Trophoblast cell (in vitro differentiated cells and primary cell): ENCODE results near the gene VASH1.
"Not testable (repeated sequence)": the region's sequence is repeated elsewhere in the genome, so short reads cannot be mapped to it uniquely, and the experiment has no call there.

Source experiments
- DNase-seq, 2 donors: peaks; one replicate each; pipeline ENCODE4 v3.0.0-alpha.2; 2016
- H2AFZ ChIP-seq: 2 replicates; pipeline ENCODE4 v1.6.1; 2013; ENCODE audit warnings: low read length, moderate library complexity, mild to moderate bottlenecking; ENCODE audit not compliant: insufficient read depth, poor library complexity
- H2AK5ac ChIP-seq: 2 replicates; pipeline ENCODE4 v1.6.1; 2013; ENCODE audit warnings: mild to moderate bottlenecking, low read length
- H2BK120ac ChIP-seq: 2 replicates; pipeline ENCODE4 v1.6.1; 2013; ENCODE audit warnings: low read length, mild to moderate bottlenecking, moderate library complexity; ENCODE audit not compliant: insufficient read depth, poor library complexity
- H2BK12ac ChIP-seq: 2 replicates; pipeline ENCODE4 v1.6.1; 2013; ENCODE audit warnings: mild to moderate bottlenecking, low read length, moderate library complexity
- H2BK5ac ChIP-seq: 2 replicates; pipeline ENCODE4 v1.6.1; 2013; ENCODE audit warnings: low read length, low read depth, moderate library complexity, mild to moderate bottlenecking; ENCODE audit not compliant: poor library complexity
- H3K14ac ChIP-seq: 2 replicates; pipeline ENCODE4 v1.6.1; 2013; ENCODE audit warnings: mild to moderate bottlenecking, low read length
- H3K18ac ChIP-seq: 2 replicates; pipeline ENCODE4 v1.6.1; 2013; ENCODE audit warnings: mild to moderate bottlenecking, low read length
- H3K23ac ChIP-seq: 2 replicates; pipeline ENCODE4 v1.6.1; 2013; ENCODE audit warnings: low read length
- H3K27ac ChIP-seq: 2 replicates; pipeline ENCODE4 v1.5.1; 2013; ENCODE audit warnings: low read depth, mild to moderate bottlenecking, inconsistent platforms, low read length, moderate library complexity
- H3K27me3 ChIP-seq: 2 replicates; pipeline ENCODE4 v1.6.1; 2013; ENCODE audit warnings: inconsistent platforms, mild to moderate bottlenecking, low read length, moderate library complexity; ENCODE audit not compliant: insufficient read depth
- H3K36me3 ChIP-seq, 2 experiments: 1 replicate in 1 of 2; 2 replicates in 1 of 2; pipeline ENCODE4 v1.6.1; 2013; ENCODE audit warnings: low read length in 2 of 2, mild to moderate bottlenecking in 2 of 2, moderate library complexity in 1 of 2; ENCODE audit not compliant: insufficient read depth in 2 of 2, control insufficient read depth in 1 of 2
- H3K4ac ChIP-seq: 2 replicates; pipeline ENCODE4 v1.6.1; 2013; ENCODE audit warnings: low read depth, mild to moderate bottlenecking, low read length, moderate library complexity
- H3K4me1 ChIP-seq, 2 experiments: 1 replicate in 1 of 2; 2 replicates in 1 of 2; pipeline ENCODE4 v1.6.1; 2013; ENCODE audit warnings: low read length in 2 of 2, mild to moderate bottlenecking in 2 of 2, moderate library complexity in 1 of 2; ENCODE audit not compliant: insufficient read depth in 2 of 2, control insufficient read depth in 1 of 2
- H3K4me2 ChIP-seq: 2 replicates; pipeline ENCODE4 v1.6.1; 2013; ENCODE audit warnings: inconsistent platforms, mild to moderate bottlenecking, low read length, moderate library complexity
- H3K4me3 ChIP-seq: 2 replicates; pipeline ENCODE4 v1.5.1; 2013; ENCODE audit warnings: mild to moderate bottlenecking, low read depth, low read length, inconsistent platforms
- H3K79me1 ChIP-seq: one replicate; pipeline ENCODE4 v1.6.1; 2013; ENCODE audit warnings: low read length
- H3K79me2 ChIP-seq: 2 replicates; pipeline ENCODE4 v1.6.1; 2013; ENCODE audit warnings: low read length, mild to moderate bottlenecking; ENCODE audit not compliant: control insufficient read depth, insufficient read depth, poor library complexity
- H3K9ac ChIP-seq: 2 replicates; pipeline ENCODE4 v1.6.1; 2013; ENCODE audit warnings: mild to moderate bottlenecking, low read length
- H3K9me3 ChIP-seq: 2 replicates; pipeline ENCODE4 v1.6.1; 2013; ENCODE audit warnings: low read depth, mild to moderate bottlenecking, control low read depth, inconsistent platforms, low read length; ENCODE audit not compliant: insufficient read depth
- H4K12ac ChIP-seq: 2 replicates; pipeline ENCODE4 v1.6.1; 2013; ENCODE audit warnings: low read depth, mild to moderate bottlenecking, low read length, moderate library complexity
- H4K8ac ChIP-seq: 2 replicates; pipeline ENCODE4 v1.6.1; 2013; ENCODE audit warnings: low read depth, mild to moderate bottlenecking, low read length, moderate library complexity
- H4K91ac ChIP-seq: one replicate; pipeline ENCODE4 v1.6.1; 2013; ENCODE audit warnings: low read depth, mild to moderate bottlenecking, low read length, moderate library complexity
- WGBS: extraction: QIAGEN DNeasy Blood & Tissue Kit; methylation state at CpG from one replicate; pipeline ENCODE4 v1.1.7; 2013; ENCODE audit warnings: missing lambda C conversion rate; ENCODE audit not compliant: insufficient read length, insufficient coverage; ENCODE audit errors: extremely low coverage; 5-methylcytosine and 5-hydroxymethylcytosine counted together

Gene VASH1

GRCh38 chr14:76719666-76720065 is 41.6 kb upstream of the VASH1 start:
- Histone ChIP-seq H3K9ac (no peak overlapping the region), H3K4ac (no peak overlapping the region), H3K4me2 (no peak overlapping the region), H3K14ac (no peak overlapping the region), H2BK120ac (no peak overlapping the region), H3K4me1 (no peaks in the 10 kb centered on the region), H3K18ac (no peak overlapping the region), H2AFZ (no peak overlapping the region), H3K4me3 (no peak overlapping the region), H2AK5ac (no peak overlapping the region), H3K23ac (no peak overlapping the region), H3K9me3 (no peaks in the 10 kb centered on the region), H3K27ac (no peak overlapping the region), H2BK12ac (no peak overlapping the region), H3K27me3 (no peaks in the 10 kb centered on the region), H3K79me2 (no peaks in the 10 kb centered on the region), H2BK5ac (no peak overlapping the region), H4K8ac (no peak overlapping the region), H4K91ac (no peak overlapping the region), H3K36me3 (no peaks in the 10 kb centered on the region), H4K12ac (no peak overlapping the region), H3K79me1 (no peaks in the 10 kb centered on the region)
- no CpG with 5 or more reads among the region's 9 CpGs for WGBS
- DNase-seq, result no peak

GRCh38 chr14:76720382-76720813 is 40.9 kb upstream of the VASH1 start:
- Histone ChIP-seq H4K91ac (no peak overlapping the region), H3K4me3 (no peak overlapping the region), H2BK5ac (no peak overlapping the region), H2AFZ (no peak overlapping the region), H3K9ac (no peak overlapping the region), H3K18ac (no peak overlapping the region), H2AK5ac (no peak overlapping the region), H3K23ac (no peak overlapping the region), H4K12ac (no peak overlapping the region), H3K4me2 (no peak overlapping the region), H3K79me1 (no peaks in the 10 kb centered on the region), H2BK120ac (no peak overlapping the region), H3K79me2 (no peaks in the 10 kb centered on the region), H3K4ac (no peak overlapping the region), H3K27ac (no peak overlapping the region), H3K14ac (no peak overlapping the region), H3K4me1 (no peaks in the 10 kb centered on the region), H4K8ac (no peak overlapping the region), H2BK12ac (no peak overlapping the region), H3K27me3 (no peaks in the 10 kb centered on the region), H3K36me3 (no peaks in the 10 kb centered on the region), H3K9me3 (no peaks in the 10 kb centered on the region)
- no peak for DNase-seq
- WGBS, result 100% methylated on average over 1 of the region's 3 CpGs

- H3K18ac ChIP-seq, H3K9me3 ChIP-seq, H3K79me1 ChIP-seq, H2BK5ac ChIP-seq, H4K8ac ChIP-seq, H2BK12ac ChIP-seq, DNase-seq, H3K4me1 ChIP-seq, H3K14ac ChIP-seq, H3K9ac ChIP-seq, H4K12ac ChIP-seq, H3K27ac ChIP-seq, H3K4me3 ChIP-seq, H3K4me2 ChIP-seq, H4K91ac ChIP-seq, H3K23ac ChIP-seq, H3K36me3 ChIP-seq, H2AFZ ChIP-seq, H3K27me3 ChIP-seq, H3K4ac ChIP-seq, H2AK5ac ChIP-seq, H2BK120ac ChIP-seq, H3K79me2 ChIP-seq: not testable (repeated sequence)
- WGBS, result no CpG with 5 or more reads among the region's 11 CpGs
Observed at GRCh38 chr14:76721506-76721905, 39.8 kb upstream of the VASH1 start.

GRCh38 chr14:76724651-76725550 is 36.4 kb upstream of the VASH1 start:
- no peak overlapping the region for H3K9ac ChIP-seq
- no peak overlapping the region for H3K4ac ChIP-seq
- no peaks in the 10 kb centered on the region for H3K27me3 ChIP-seq
- H4K91ac ChIP-seq, result no peak overlapping the region
- no peak for DNase-seq
- no peak overlapping the region for H3K4me3 ChIP-seq
- H3K9me3 ChIP-seq, result no peaks in the 10 kb centered on the region
- H3K18ac ChIP-seq, result no peak overlapping the region
- no peak overlapping the region for H4K12ac ChIP-seq
- no peaks in the 10 kb centered on the region for H3K79me2 ChIP-seq
- no peak overlapping the region for H2AFZ ChIP-seq
- H3K4me2 ChIP-seq, result no peak overlapping the region
- no peak overlapping the region for H2AK5ac ChIP-seq
- no peak overlapping the region for H4K8ac ChIP-seq
- H2BK12ac ChIP-seq, result no peak overlapping the region
- no peaks in the 10 kb centered on the region for H3K36me3 ChIP-seq
- no peak overlapping the region for H3K14ac ChIP-seq
- no peak overlapping the region for H2BK5ac ChIP-seq
- no CpG with 5 or more reads among the region's 8 CpGs for WGBS
- H3K23ac ChIP-seq, result peak overlapping the region; percentile 46
- H3K4me1 ChIP-seq, result no peaks in the 10 kb centered on the region
- H3K79me1 ChIP-seq, result no peaks in the 10 kb centered on the region
- H3K27ac ChIP-seq, result no peak overlapping the region
- no peak overlapping the region for H2BK120ac ChIP-seq
